SH-SY5Y (cell line): ENCODE data around the gene EFCAB6.

Experiments
- GATA2 ChIP-seq: IDR thresholded peaks from 2 replicates; pipeline ENCODE4 v1.6.1; 2011; ENCODE audit warnings: mild to moderate bottlenecking, low read depth, low read length
- GATA3 ChIP-seq: IDR thresholded peaks from 2 replicates; pipeline ENCODE4 v1.6.1; 2011; ENCODE audit warnings: low read depth, mild to moderate bottlenecking, low read length, moderate library complexity

The EFCAB6 gene

DNA sequence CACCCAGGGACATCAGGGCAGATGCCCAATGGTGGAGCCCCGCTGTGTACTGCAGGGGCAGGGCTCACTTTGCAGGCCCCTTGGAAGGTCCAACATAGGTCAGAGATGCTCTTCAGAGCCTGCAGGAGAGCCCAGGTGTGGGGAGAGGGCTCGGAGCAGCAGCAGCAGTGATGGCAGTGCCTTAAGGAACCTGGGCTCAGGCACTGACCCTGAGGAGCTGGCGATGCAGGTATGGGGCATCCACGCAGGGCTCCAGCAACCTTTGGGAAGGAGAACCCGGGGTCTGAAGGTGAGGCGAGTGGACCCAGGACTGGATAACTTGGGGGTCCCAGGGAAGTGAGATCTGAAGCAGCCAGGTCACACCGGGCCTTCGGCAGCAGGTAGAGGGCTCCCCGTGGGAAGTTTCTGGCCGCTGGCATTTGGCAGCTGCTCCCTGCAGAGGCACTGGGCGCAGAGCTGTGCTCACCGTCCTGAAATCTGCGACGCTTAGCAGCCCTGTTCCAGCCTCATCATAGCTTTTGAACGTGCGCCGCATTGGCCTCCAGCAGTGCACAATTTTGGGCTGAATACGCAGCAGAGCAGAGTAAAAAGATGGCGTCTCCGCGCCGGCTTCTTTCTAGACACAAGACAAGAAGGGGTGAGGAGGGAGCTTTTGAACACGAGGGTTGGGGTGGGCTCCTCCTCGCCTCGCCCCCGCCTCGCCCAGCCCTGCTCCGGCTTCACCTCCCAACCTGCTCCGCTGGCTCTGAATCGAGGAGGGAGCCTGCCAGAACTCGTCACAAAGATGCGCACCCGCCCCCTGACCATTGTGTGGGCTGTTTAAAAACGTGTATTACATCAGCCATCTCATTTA is 281.5 kb downstream of the EFCAB6 start:
- TF ChIP-seq GATA3: no peak
- no peak for TF ChIP-seq GATA2

- TF ChIP-seq GATA2: no peak
- no peak for TF ChIP-seq GATA3
Measured at GRCh38 chr22:43529934-43530333, 282.2 kb downstream of the EFCAB6 start.

- TF ChIP-seq GATA3 (no peak), GATA2 (no peak)
Measured at GRCh38 chr22:43529461-43529860, 282.6 kb downstream of the EFCAB6 start.

- TF ChIP-seq GATA2: no peak
- TF ChIP-seq GATA3: no peak
Measured at GRCh38 chr22:43528601-43529360, 283.3 kb downstream of the EFCAB6 start.

GRCh38 chr22:43526946-43527345 is 285.2 kb downstream of the EFCAB6 start:
- no peak for TF ChIP-seq GATA3
- TF ChIP-seq GATA2: no peak

DNA sequence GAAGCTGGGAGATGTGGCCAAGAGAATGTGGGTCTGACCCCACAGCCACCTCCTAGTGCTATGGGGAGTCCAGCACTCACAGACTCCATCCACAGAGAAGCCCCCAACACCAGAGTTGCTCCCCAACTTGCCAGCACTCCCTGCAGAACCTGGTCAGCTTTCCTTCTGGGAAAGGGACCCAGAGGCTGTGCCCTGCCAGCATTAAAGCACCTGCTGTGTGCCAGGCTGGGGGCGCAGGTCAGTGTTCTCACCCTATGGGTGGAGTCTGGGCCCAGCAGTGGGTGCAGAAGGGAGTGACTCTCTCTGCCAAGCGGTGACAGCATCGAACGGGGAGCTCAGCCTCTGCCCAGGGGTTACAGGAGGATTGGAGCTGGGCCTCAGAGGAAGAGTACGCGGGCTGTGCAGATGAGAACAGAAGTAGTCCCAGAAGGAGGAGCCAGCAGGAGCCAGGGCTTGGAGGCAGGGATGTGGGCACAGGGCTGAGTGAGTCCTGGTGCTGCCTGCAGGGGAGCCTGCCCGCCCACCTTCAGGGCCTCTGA is 285.9 kb downstream of the EFCAB6 start:
- no peak for TF ChIP-seq GATA3
- TF ChIP-seq GATA2: no peak

DNA sequence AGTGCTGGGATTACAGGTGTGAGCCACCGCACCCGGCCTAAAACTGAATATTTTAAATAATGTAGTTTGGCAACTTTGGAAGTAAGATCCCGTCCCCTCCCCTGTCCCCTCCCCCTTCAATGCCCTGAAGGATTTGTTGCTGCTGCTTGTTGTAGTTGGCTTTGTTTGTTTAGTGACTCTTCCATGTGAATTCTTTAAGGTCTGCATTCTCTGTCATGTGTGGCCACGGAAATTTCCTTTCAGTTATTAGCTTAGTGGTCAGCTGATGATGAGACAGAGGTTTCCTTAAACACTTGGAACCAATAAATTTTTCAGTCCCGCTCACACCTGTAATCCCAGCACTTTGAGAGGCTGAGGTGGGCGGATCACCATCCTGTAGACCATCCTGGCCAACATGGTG is 290.4 kb downstream of the EFCAB6 start:
- TF ChIP-seq GATA2 (no peak), GATA3 (no peak)

DNA sequence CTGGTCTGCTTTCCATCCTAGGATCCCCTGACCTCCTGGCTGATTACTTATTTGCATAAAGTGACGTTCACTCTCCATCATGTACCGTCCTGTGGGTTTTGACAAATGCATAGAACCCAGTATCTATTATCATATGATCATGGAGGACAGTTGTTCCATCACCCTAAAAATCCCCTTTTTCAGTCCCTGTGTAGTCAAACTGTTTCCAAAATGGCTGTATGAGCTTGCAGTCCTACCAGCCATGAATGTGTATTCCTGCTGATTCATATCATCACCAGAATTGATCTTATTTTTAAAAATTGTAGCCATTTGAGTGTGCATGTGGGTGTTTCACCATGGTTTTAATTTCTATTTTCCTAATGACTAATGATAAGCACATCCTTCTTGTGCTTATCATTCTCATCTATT is 291.5 kb downstream of the EFCAB6 start:
- TF ChIP-seq GATA3: no peak
- TF ChIP-seq GATA2: no peak

DNA sequence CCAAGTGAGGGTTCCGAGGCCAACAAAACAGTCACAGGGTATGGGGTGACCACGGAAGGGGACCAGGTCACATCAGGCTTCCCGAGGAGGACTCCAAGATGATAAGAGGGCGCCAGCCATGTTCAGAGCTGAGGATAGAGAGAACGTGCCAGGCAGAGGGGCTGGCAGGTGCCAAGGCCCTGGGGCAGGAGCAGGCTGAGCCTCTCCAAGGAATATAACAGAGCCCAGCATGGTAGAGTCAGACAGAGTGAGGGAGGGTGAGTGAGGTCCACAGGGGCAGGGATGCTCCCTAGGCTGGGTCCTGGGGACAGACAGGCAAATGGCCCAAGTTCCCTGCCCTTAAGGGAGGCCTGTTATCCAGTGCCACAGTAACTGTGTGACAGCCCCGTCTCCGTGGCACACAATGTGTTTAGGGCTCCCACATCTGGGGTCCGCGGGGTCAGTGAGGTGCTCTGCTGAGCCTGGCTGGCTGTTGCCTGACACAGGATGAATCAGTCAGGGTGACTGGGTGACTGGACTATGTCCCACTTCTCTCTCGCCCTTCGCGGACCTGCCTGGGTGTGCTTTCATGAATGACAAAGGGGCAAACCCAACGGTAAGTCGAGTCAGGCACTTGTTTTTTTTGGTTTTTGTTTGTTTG is 295.0 kb downstream of the EFCAB6 start:
- TF ChIP-seq GATA3: no peak
- no peak for TF ChIP-seq GATA2

GRCh38 chr22:43516386-43516785 is 295.7 kb downstream of the EFCAB6 start:
- TF ChIP-seq GATA2 (no peak), GATA3 (no peak)

GRCh38 chr22:43515902-43516301 is 296.2 kb downstream of the EFCAB6 start:
- TF ChIP-seq GATA3: no peak
- TF ChIP-seq GATA2: no peak

- TF ChIP-seq GATA3 (no peak), GATA2 (no peak)
Measured at GRCh38 chr22:43515411-43515810, 296.7 kb downstream of the EFCAB6 start.

- TF ChIP-seq GATA3 (no peak), GATA2 (no peak)
Measured at GRCh38 chr22:43514476-43515157, 297.5 kb downstream of the EFCAB6 start.

- TF ChIP-seq GATA3: no peak
- no peak for TF ChIP-seq GATA2
Measured at GRCh38 chr22:43512279-43512678, 299.8 kb downstream of the EFCAB6 start.
